Cardiac muscle cell (in vitro differentiated cells and primary cell): ENCODE data around the gene SLC44A5. TPM values are rescaled to one million over a fixed set of nuclear protein-coding genes. Genes with fewer than 3 reads are reported as not detected.
A peak's percentile ranks its signal among the peaks of the same experiment; 100 is the strongest.

Experiments used
- DNase-seq, 2 donors: peaks; one replicate each; pipeline versions ENCODE4 v3.0.0 to v3.0.0-alpha.2; 2010 to 2017; ENCODE audit warnings: low read depth in 1 of 2, low spot score in 1 of 2
- H3K27ac ChIP-seq: fragments of 200-600 bp; sonication (generic); 2 replicates; pipeline ENCODE4 v1.5.1; 2016
- H3K27me3 ChIP-seq: fragments of 200-600 bp; sonication (generic); 2 replicates; pipeline ENCODE4 v1.6.0; 2016; ENCODE audit warnings: control low read depth
- H3K36me3 ChIP-seq: fragments of 200-600 bp; sonication (generic); 2 replicates; pipeline ENCODE4 v1.5.1; 2016; ENCODE audit warnings: control low read depth
- H3K4me1 ChIP-seq: fragments of 200-600 bp; sonication (generic); 2 replicates; pipeline ENCODE4 v1.8.1; 2017; ENCODE audit warnings: low read depth, mild to moderate bottlenecking, mixed run types
- H3K4me3 ChIP-seq: fragments of 200-600 bp; sonication (generic); 2 replicates; pipeline ENCODE4 v1.5.1; 2016; ENCODE audit warnings: mild to moderate bottlenecking
- H3K9me3 ChIP-seq: fragments of 200-600 bp; sonication (generic); 2 replicates; pipeline ENCODE4 v1.5.1; 2017; ENCODE audit warnings: low read depth, mild to moderate bottlenecking, control low read depth
- CTCF ChIP-seq: IDR thresholded peaks from 2 replicates; pipeline ENCODE4 v1.5.1; 2012; ENCODE audit warnings: low read depth, mild to moderate bottlenecking, low read length
- polyA plus RNA-seq: library from polyadenylated mRNA; unstranded; fragments of >200 nt; fragmentation: Nextera tagmentation; extraction: Ambion mirVana; gene quantifications from 2 replicates; pipeline ENCODE4 v1.2.1, GENCODE V29; 2016
- total RNA-seq: library from RNA; depleted of rRNA; stranded (reverse); fragments of >200 nt; gene quantifications from 2 replicates; pipeline ENCODE4 v1.2.3, GENCODE V29; 2016

Gene SLC44A5
- total and polyA plus RNA-seq, 2 experiments from 2014 or later: 6.9 to 11.1 TPM

- Histone ChIP-seq H3K27me3 (no peaks in the 10 kb centered on the region), H3K4me3 (no peak overlapping the region), H3K36me3 (no peaks in the 10 kb centered on the region), H3K4me1 (peaks cover 7% of the 10 kb centered on the region), H3K27ac (no peak overlapping the region), H3K9me3 (no peaks in the 10 kb centered on the region)
- TF ChIP-seq CTCF: no peak
- no peak for DNase-seq
Measured at GRCh38 chr1:75520862-75521475, 89.9 kb downstream of the SLC44A5 start.

GRCh38 chr1:75519651-75520427 lies 91.1 kb downstream of the SLC44A5 start:
- H3K27me3 ChIP-seq: no peaks in the 10 kb centered on the region
- no peak overlapping the region for H3K4me3 ChIP-seq
- H3K27ac ChIP-seq: no peak overlapping the region
- no peaks in the 10 kb centered on the region for H3K36me3 ChIP-seq
- peaks cover 7% of the 10 kb centered on the region for H3K4me1 ChIP-seq
- DNase-seq: peak in 1 of 2 donors; percentile 58
- TF ChIP-seq CTCF: no peak
- no peaks in the 10 kb centered on the region for H3K9me3 ChIP-seq

- no peaks in the 10 kb centered on the region for H3K9me3 ChIP-seq
- no peaks in the 10 kb centered on the region for H3K27me3 ChIP-seq
- DNase-seq: no peak
- no peak overlapping the region for H3K4me3 ChIP-seq
- peaks cover 7% of the 10 kb centered on the region for H3K4me1 ChIP-seq
- no peaks in the 10 kb centered on the region for H3K36me3 ChIP-seq
- no peak overlapping the region for H3K27ac ChIP-seq
- no peak for TF ChIP-seq CTCF
Measured at GRCh38 chr1:75518686-75519085, 92.2 kb downstream of the SLC44A5 start.

- TF ChIP-seq CTCF: no peak
Measured at GRCh38 chr1:75514270-75514669, 96.6 kb downstream of the SLC44A5 start.

GRCh38 chr1:75506976-75507375 lies 103.9 kb downstream of the SLC44A5 start:
- Histone ChIP-seq H3K27ac (no peak overlapping the region), H3K4me3 (no peak overlapping the region), H3K27me3 (no peaks in the 10 kb centered on the region), H3K36me3 (no peaks in the 10 kb centered on the region), H3K9me3 (no peaks in the 10 kb centered on the region), H3K4me1 (no peaks in the 10 kb centered on the region)
- DNase-seq: no peak
- TF ChIP-seq CTCF: no peak

More at GRCh38 chr1:75514270-75514669, 96.6 kb downstream of the SLC44A5 start:
- H3K27ac ChIP-seq: no peak overlapping the region
- no peak for DNase-seq
- H3K4me3 ChIP-seq: no peak overlapping the region
- H3K36me3 ChIP-seq: no peaks in the 10 kb centered on the region
- H3K9me3 ChIP-seq: no peaks in the 10 kb centered on the region
- no peaks in the 10 kb centered on the region for H3K4me1 ChIP-seq
- H3K27me3 ChIP-seq: no peaks in the 10 kb centered on the region
